Endothelial cell of umbilical vein (primary cell): ENCODE data around the gene CSNK1A1.

Experiments used
- CTCF ChIP-seq, 2 donors: IDR thresholded peaks; 1 replicate in 1 of 2; 2 replicates in 1 of 2; pipeline ENCODE4 v1.5.1; 2011; ENCODE audit warnings: low read length in 2 of 2, mild to moderate bottlenecking in 2 of 2, moderate library complexity in 2 of 2, control low read depth in 1 of 2, inconsistent platforms in 1 of 2, low read depth in 1 of 2; ENCODE audit not compliant: insufficient read depth in 1 of 2; ENCODE audit errors: extremely low read depth in 1 of 2
- EZH2 ChIP-seq: IDR thresholded peaks from 2 replicates; pipeline ENCODE4 v1.6.1; 2012; ENCODE audit warnings: borderline replicate concordance, low read depth, mild to moderate bottlenecking, moderate library complexity, low read length, inconsistent platforms; ENCODE audit not compliant: severe bottlenecking
- FOS ChIP-seq: IDR thresholded peaks from 2 replicates; pipeline ENCODE4 v1.6.1; 2011; ENCODE audit warnings: mild to moderate bottlenecking, low read length, moderate library complexity, borderline replicate concordance; ENCODE audit not compliant: insufficient read depth
- JUN ChIP-seq: IDR thresholded peaks from 2 replicates; pipeline ENCODE4 v1.6.1; 2011; ENCODE audit warnings: borderline replicate concordance, low read depth; ENCODE audit not compliant: insufficient read length, insufficient read depth
- POLR2A ChIP-seq: IDR thresholded peaks from 2 replicates; pipeline ENCODE4 v1.6.1; 2012; ENCODE audit warnings: low read depth, mild to moderate bottlenecking, control low read depth, low read length
- POLR2AphosphoS5 ChIP-seq: IDR thresholded peaks from 2 replicates; pipeline ENCODE4 v1.6.1; 2012; ENCODE audit warnings: low read depth, mild to moderate bottlenecking, control low read depth, low read length, moderate library complexity; ENCODE audit not compliant: insufficient read depth

DNA sequence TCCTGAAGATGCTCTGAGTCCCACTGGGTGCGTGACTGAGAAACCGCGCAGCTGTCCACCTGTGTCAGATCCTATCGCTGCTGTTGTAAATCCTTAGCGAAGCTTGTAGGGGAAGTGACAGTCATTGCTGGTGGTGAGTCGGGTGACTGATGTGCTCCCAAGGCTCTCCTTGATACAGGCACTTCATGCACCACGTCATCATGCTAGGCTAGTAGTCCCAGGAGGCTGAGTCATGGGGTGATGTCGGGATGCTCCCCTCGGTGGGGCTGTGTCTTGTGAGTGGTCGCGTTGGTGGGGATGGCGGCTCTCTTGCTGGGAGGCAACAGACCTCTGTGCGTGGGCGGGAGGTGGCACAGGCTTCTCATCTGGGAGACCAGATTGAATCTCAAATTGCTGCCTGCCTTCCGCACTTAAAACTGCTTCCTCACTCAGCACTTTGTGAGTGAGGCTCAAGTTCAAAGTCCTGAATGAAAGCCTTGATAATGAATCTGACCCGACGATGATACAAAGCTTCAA is 84.7 kb downstream of the CSNK1A1 start:
- TF ChIP-seq CTCF (IDR thresholded peaks at IDR 0.05; ENCODE audit: extremely low read depth in 1 of 2, insufficient read depth in 1 of 2, low read depth in 1 of 2, low read length in 2 of 2) = no peak
- no peak for TF ChIP-seq POLR2AphosphoS5
- no peak for TF ChIP-seq EZH2
- TF ChIP-seq FOS = no peak
- TF ChIP-seq JUN = no peak
- no peak for TF ChIP-seq POLR2A
